Spleen (tissue), 3 donors: Measurements from ENCODE around the gene MAFF.

ENCODE experiments used
- POLR2A ChIP-seq, 3 donors: fragments of 450-650 bp; IDR thresholded peaks; one replicate each; pipeline ENCODE4 v1.5.1; 2017; ENCODE audit warnings: antibody characterized with exemption in 3 of 3, mild to moderate bottlenecking in 1 of 3
- POLR2AphosphoS5 ChIP-seq, 3 donors: sonication (generic); formaldehyde crosslinking; IDR thresholded peaks; one replicate each; pipeline ENCODE4 v1.5.1; 2017; ENCODE audit warnings: antibody characterized with exemption in 3 of 3

DNA sequence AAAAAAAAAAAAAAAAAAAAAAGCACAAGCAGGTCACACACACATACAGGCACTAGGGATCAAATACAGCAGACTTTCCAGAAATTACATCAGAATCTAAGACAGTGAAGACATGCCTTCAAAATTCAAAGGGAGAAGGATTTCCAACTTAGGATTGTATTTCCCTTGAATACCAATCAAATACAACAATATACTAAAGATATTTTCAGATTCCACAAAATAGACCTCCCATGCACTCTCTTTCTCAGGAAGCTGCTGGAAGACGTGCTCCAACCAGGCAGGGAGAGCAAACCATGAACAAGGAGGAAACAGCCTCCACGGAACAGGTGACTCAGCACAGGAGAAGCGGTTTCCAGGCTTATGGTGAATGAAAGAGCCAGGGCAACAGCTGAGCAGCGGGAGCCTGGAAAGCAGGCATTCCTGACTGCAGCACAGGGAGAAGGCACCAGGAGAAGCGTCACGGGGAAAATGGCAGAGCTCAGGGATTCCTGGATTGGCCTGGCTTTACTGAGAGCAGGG, 39.0 kb downstream of the MAFF start:
- TF ChIP-seq POLR2AphosphoS5 (IDR thresholded peaks at IDR 0.05) (no peak), POLR2A (IDR thresholded peaks at IDR 0.05) (no peak)
